NAMALWA (cell line): ENCODE measurements around the gene ABCG2.

Experiments
- DNase-seq: peaks from one replicate; pipeline ENCODE4 v3.0.0-alpha.2; 2015; ENCODE audit warnings: low spot score

Gene ABCG2

GRCh38 chr4:88062843-88063242 is 95.6 kb downstream of the ABCG2 start:
- no peak for DNase-seq

GRCh38 chr4:88062311-88062710 is 96.1 kb downstream of the ABCG2 start:
- DNase-seq: no peak

DNA sequence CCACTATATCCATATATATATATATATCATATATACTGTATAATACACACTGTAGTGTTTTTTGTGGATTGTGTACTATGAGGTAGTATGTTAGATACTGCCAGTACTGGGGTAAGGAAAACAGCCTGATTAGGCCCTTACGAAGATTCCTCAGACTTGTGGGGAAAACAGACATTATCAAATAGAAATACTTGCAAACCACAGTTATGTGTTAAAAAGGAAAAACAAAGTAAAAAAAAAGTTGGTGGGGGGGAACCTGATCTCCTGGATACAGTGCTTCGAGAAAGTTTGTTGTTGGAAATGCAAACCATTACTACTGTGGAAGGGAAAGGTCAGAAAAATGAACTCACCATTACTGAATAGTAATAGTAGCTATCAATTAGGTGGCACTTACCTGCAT is 98.0 kb downstream of the ABCG2 start:
- no peak for DNase-seq

DNA sequence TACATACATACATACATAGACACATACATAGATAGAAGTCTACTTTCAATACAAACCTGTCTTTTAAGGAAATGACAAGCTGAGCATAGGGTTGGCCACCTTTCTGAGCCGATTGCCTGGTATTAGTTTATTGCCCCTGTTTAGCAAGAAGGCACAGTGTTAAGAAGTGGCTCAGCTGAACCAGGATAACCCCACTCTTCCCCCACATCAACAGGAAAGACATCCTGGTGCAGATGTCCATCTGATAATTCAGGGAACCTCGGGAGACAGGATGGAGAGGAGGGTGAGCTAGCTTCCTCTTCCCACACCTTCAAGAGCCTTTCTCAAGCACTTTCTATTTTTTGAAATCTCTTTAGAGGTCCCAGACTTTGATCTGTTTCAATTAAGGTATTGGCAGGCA is 98.7 kb downstream of the ABCG2 start:
- DNase-seq: no peak

GRCh38 chr4:88058295-88058694 is 100.1 kb downstream of the ABCG2 start:
- no peak for DNase-seq

GRCh38 chr4:88054901-88055300 is 103.5 kb downstream of the ABCG2 start:
- peak; percentile 48 for DNase-seq

GRCh38 chr4:88054229-88054628 is 104.2 kb downstream of the ABCG2 start:
- no peak for DNase-seq

DNA sequence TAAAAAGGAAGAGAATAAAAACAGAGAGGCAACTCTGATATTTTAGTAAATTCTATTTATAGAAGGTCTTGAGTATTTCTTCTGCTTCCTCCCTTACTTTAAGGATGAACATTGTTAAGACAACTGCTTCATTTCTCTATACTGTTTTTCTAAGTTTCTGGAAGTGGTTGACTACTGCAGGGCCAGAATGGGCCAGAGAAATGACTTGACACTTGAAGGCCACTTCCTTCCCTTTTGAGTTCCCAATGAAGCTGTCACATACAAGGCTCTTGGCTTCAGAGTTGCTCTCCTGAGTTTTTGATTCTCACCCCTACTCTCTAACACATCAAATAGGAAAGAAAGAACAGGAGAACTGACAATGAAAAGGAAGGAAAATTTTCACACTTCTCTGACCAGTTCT is 113.4 kb downstream of the ABCG2 start:
- DNase-seq: no peak

- no peak for DNase-seq
These were observed 114.7 kb downstream of the ABCG2 start for GRCh38 chr4:88043586-88044340.

- no peak for DNase-seq
These were observed 115.4 kb downstream of the ABCG2 start for GRCh38 chr4:88043001-88043400.

GRCh38 chr4:88041626-88042025 is 116.8 kb downstream of the ABCG2 start:
- DNase-seq: no peak

DNA sequence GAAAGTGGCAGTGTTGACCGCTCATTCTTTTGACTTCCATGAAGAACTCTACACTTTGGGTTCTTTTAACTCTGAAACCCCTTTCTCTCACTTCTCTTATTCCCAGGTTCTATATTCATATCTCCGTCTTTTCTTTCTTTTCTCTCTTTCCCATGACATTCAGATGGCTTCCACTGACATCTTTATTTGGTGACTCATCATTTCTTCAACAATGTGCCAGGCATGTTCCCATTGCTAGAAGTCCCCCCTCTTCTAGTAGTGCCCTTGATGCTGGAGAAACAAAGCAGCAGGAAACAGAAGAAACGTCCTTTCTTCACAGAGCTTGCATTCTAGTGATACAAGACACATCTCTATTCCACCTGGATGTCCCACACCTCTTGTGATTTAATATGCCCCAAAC is 117.7 kb downstream of the ABCG2 start:
- DNase-seq: no peak
